Colonic mucosa (tissue), 4 donors: Measurements from ENCODE around the gene TEDC1. TPM values are rescaled to one million over a fixed set of nuclear protein-coding genes. Genes with fewer than 3 reads are reported as not detected.

ENCODE experiments used
- DNase-seq: peaks from one replicate; pipeline ENCODE4 v3.0.0-alpha.2; 2020
- H3K27ac ChIP-seq: fragments of 200-600 bp; one replicate; pipeline ENCODE4 v1.8.0; 2021
- H3K27me3 ChIP-seq: fragments of 200-600 bp; one replicate; pipeline ENCODE4 v1.8.0; 2021
- H3K36me3 ChIP-seq: fragments of 200-600 bp; one replicate; pipeline ENCODE4 v1.8.0; 2021
- H3K4me1 ChIP-seq: fragments of 200-600 bp; one replicate; pipeline ENCODE4 v1.8.0; 2021; ENCODE audit warnings: mild to moderate bottlenecking
- H3K4me3 ChIP-seq: fragments of 200-600 bp; one replicate; pipeline ENCODE4 v1.8.0; 2021
- H3K9ac ChIP-seq, 2 donors: one replicate each; pipeline ENCODE4 v1.7.0; 2013; ENCODE audit warnings: control low read depth in 2 of 2, low read depth in 2 of 2, low read length in 2 of 2
- H3K9me3 ChIP-seq: fragments of 200-600 bp; one replicate; pipeline ENCODE4 v1.8.0; 2021
- intact Hi-C: fragments of 100-400 bp; cut with DNase I; formaldehyde crosslinking; loops from one replicate; pipeline ENCODE4 v1.14.1; 2022
- total RNA-seq, 2 donors: library from RNA; stranded (reverse); fragmentation: NEBNext Ultra II Directional in 1 of 2; extraction: Animal tissue kit (Norgen Biotek cat#: 25700) in 1 of 2; gene quantifications; one replicate each; pipeline ENCODE4 v1.2.1, GENCODE V29; 2021
- TF ChIP-seq, protein P1 (sequence below): fragments of 200-600 bp; IDR thresholded peaks from one replicate; pipeline ENCODE4 v1.8.0; 2022; ENCODE audit warnings: antibody characterized with exemption, mild to moderate bottlenecking
- donor health status: healthy.
- donor health status: DM: no; HTN: no; CAD: no.
- donor health status: DM: no; HTN: no; CAD: no.

Gene TEDC1, protein sequence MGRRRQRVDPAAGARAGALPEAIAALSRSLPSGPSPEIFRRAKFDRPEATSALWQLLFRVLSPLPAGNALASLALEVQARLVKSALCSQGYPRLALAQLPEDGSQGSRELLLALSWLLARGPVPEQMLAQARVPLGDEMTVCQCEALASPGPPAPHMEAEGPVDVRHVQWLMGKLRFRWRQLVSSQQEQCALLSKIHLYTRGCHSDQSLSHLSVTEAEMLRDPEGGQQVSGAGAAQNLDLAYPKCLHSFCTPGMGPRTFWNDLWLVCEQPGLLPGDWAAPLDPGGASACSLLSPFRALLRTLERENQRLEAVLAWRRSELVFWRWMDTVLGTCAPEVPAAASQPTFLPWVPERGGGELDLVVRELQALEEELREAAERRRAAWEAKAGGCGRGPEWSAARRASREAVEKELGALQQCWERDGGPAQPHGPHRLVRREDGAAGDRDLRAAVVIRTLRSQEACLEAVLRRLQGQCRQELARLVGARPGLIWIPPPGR
- total RNA-seq, result 10 to 100 TPM; 15.0 to 55.7 TPM

DNA sequence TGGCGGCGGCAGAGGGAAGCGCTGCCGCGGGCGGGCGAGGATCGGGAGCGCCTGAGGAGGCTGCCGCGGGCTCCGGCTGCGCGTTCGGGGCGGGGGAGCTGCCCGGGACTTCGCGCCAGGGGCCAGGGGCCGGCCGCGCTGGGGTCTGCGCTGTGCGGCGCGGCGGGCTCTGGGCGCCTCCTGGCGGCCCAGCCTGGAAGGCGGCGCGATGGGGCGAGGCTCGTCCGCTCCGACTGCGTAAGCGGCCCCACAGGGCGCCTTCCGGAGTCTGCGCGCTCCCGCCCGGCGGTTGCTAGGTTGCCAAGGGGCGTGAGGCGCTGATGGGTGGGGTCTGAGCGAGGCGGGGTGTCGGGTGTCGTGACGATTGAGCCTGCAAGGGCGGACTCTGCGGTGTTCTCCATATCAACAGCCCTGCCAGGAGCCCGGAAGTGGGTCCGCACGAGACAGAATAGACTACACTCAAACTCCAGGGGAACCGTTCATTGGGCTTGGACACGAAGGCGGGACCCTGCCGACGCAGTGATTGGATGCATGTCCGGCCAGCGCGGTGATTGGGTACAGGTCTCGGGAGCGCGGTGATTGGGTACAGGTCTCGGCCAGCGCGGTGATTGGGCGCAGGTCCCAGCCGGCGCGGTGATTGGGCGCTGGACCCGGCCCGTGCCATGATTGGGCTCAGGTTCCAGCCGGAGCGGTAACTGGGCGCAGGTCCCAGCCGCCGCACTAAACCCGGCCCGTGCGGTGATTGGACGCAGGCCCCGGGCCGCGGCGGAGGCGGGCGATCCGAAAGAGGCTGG lies at the start of gene TEDC1:
Gene TEDC1, plus strand, starts transcription at position 675 of the 794 bp plus-strand sequence. CDS start 130 bp downstream, outside the sequence.
- peak within 1 kb of the TSS; percentile 85 to 96 for H3K9ac ChIP-seq
- peaks cover 12% of the 10 kb centered on the region for H3K27me3 ChIP-seq
- peak within 1 kb of the TSS; percentile 91 for H3K4me3 ChIP-seq
- H3K4me1 ChIP-seq, result peaks cover 17% of the 10 kb centered on the region
- DNase-seq, result peak; percentile 99
- TF ChIP-seq, protein P1, sequence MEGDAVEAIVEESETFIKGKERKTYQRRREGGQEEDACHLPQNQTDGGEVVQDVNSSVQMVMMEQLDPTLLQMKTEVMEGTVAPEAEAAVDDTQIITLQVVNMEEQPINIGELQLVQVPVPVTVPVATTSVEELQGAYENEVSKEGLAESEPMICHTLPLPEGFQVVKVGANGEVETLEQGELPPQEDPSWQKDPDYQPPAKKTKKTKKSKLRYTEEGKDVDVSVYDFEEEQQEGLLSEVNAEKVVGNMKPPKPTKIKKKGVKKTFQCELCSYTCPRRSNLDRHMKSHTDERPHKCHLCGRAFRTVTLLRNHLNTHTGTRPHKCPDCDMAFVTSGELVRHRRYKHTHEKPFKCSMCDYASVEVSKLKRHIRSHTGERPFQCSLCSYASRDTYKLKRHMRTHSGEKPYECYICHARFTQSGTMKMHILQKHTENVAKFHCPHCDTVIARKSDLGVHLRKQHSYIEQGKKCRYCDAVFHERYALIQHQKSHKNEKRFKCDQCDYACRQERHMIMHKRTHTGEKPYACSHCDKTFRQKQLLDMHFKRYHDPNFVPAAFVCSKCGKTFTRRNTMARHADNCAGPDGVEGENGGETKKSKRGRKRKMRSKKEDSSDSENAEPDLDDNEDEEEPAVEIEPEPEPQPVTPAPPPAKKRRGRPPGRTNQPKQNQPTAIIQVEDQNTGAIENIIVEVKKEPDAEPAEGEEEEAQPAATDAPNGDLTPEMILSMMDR, result peak; percentile 61
- H3K27ac ChIP-seq, result peak within 1 kb of the TSS; percentile 96
- no peaks in the 10 kb centered on the region for H3K36me3 ChIP-seq
- no peaks in the 10 kb centered on the region for H3K9me3 ChIP-seq
- intact Hi-C loops, result loop anchor here (5.0 kb wide), 1 partner anchor 37 kb away; the partner anchor contains the start of gene TMEM121

DNA sequence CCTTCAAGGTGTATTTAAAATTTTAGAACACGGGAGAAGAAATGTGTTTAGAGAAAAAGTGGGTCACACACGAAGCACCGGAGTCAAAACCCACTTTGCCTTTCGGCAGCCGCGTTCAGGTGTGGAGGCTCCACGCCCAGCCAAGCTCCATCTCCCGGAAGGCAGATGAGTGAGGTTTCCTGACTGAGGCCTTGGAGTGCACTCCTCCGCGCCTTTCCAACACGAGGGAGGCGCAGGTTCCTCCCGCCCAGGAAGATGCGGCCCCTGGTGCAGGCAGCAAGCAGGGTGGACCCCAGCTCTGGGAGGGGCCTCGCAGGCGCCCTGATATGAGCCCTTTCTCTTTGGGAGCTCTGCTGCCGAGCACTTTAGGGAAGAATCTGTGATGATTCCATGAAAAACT lies 48.9 kb upstream of the TEDC1 start:
- H3K9ac ChIP-seq, result no peak overlapping the region
- H3K4me1 ChIP-seq, result no peaks in the 10 kb centered on the region
- H3K36me3 ChIP-seq, result no peaks in the 10 kb centered on the region
- TF ChIP-seq, protein P1, result no peak
- H3K9me3 ChIP-seq, result no peaks in the 10 kb centered on the region
- no peak overlapping the region for H3K4me3 ChIP-seq
- no peaks in the 10 kb centered on the region for H3K27me3 ChIP-seq
- DNase-seq, result no peak
- intact Hi-C loops, result loop anchor here (10.0 kb wide), 1 partner anchor 83 kb away; the partner anchor contains the start of gene TMEM121
- H3K27ac ChIP-seq, result no peak overlapping the region

GRCh38 chr14:105442834-105443233 lies 48.2 kb upstream of the TEDC1 start:
- H3K27ac ChIP-seq, result no peak overlapping the region
- intact Hi-C loops, result loop anchor here (10.0 kb wide), 1 partner anchor 82 kb away; the partner anchor contains the start of gene TMEM121
- H3K4me3 ChIP-seq, result no peak overlapping the region
- no peaks in the 10 kb centered on the region for H3K36me3 ChIP-seq
- no peaks in the 10 kb centered on the region for H3K4me1 ChIP-seq
- TF ChIP-seq, protein P1, result no peak
- H3K9ac ChIP-seq, result no peak overlapping the region
- DNase-seq, result no peak
- H3K9me3 ChIP-seq, result no peaks in the 10 kb centered on the region
- H3K27me3 ChIP-seq, result no peaks in the 10 kb centered on the region

DNA sequence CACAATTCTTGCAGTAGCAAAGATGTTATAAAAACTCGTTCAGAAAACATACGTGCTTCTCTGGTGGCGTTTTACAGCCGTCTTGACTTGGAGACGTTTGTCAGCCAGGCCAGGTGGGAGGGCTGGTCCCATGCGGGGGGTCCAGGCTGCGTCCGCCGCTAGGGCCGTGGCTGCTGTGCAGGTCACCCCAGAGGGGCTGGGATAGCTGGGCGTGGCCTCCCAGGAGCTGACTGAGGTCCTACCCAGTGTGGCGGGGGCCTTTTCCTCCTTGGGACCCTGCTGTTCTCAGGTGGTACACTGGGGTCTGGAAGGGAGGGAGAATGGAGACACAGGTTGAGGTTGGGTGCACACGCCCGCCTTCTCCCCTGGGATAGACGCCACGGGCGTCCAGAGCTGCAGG lies 46.2 kb upstream of the TEDC1 start:
- intact Hi-C loops, result loop anchor here (5.0 to 10.0 kb wide), 2 partner anchors 73 to 80 kb away; partner anchors contain the start of gene TMEM121
- no peak overlapping the region for H3K27ac ChIP-seq
- no peaks in the 10 kb centered on the region for H3K36me3 ChIP-seq

More for the DNA sequence above, 46.2 kb upstream of the TEDC1 start:
- no peaks in the 10 kb centered on the region for H3K27me3 ChIP-seq
- H3K9ac ChIP-seq, result no peak overlapping the region
- TF ChIP-seq, protein P1, result no peak
- no peak for DNase-seq
- H3K4me1 ChIP-seq, result no peaks in the 10 kb centered on the region
- H3K4me3 ChIP-seq, result no peak overlapping the region
- H3K9me3 ChIP-seq, result no peaks in the 10 kb centered on the region
